Loucy (cell line): ENCODE measurements around the gene ADGRL2.

Experiments used
- CTCF ChIP-seq: fragments of 200-600 bp; sonication (generic); conservative IDR thresholded peaks from 2 replicates; pipeline ENCODE4 v1.5.1; 2014; ENCODE audit warnings: mild to moderate bottlenecking, antibody characterized with exemption, low read length
- EZH2phosphoT487 ChIP-seq: fragments of 200-600 bp; IDR thresholded peaks from 2 replicates; pipeline ENCODE4 v1.6.1; 2018; ENCODE audit warnings: antibody characterized with exemption, mild to moderate bottlenecking, moderate library complexity, borderline replicate concordance

GRCh38 chr1:81840805-81841204 lies 40.1 kb downstream of the ADGRL2 start:
- TF ChIP-seq CTCF = no peak
- no peak for TF ChIP-seq EZH2phosphoT487
